Progenitor cell of endocrine pancreas (in vitro differentiated cells): ENCODE data around the gene EXTL1. TPM values are rescaled to one million over a fixed set of nuclear protein-coding genes. Genes with fewer than 3 reads are reported as not detected.
A peak's percentile ranks its signal among the peaks of the same experiment; 100 is the strongest.

Source experiments
- DNase-seq: peaks from one replicate; pipeline ENCODE4 v3.0.0; 2021; ENCODE audit warnings: low spot score; ENCODE audit not compliant: unreplicated experiment
- H3K27ac Mint-ChIP-seq: 2 replicates; pipeline ENCODE4 v1.8.0; 2021; ENCODE audit warnings: mild to moderate bottlenecking, moderate library complexity, mixed read lengths
- H3K27me3 Mint-ChIP-seq: 2 replicates; pipeline ENCODE4 v1.8.0; 2021; ENCODE audit warnings: mixed read lengths
- H3K36me3 Mint-ChIP-seq: 2 replicates; pipeline ENCODE4 v1.8.0; 2022; ENCODE audit warnings: mixed read lengths; ENCODE audit not compliant: insufficient read depth
- H3K4me1 Mint-ChIP-seq: 2 replicates; pipeline ENCODE4 v1.8.0; 2021; ENCODE audit warnings: low read depth, mixed read lengths
- H3K4me3 Mint-ChIP-seq: 2 replicates; pipeline ENCODE4 v1.8.0; 2021; ENCODE audit warnings: low read depth, mild to moderate bottlenecking, moderate library complexity, mixed read lengths
- H3K9me3 Mint-ChIP-seq: 2 replicates; pipeline ENCODE4 v1.8.0; 2021; ENCODE audit warnings: low read depth, mixed read lengths
- total RNA-seq: library from RNA; stranded (reverse); gene quantifications from 2 replicates; pipeline ENCODE4 v1.2.1, GENCODE V29; 2021
- TF ChIP-seq, protein P1 (sequence below): fragments of 200-600 bp; sonication (generic); IDR thresholded peaks from one replicate; pipeline ENCODE4 v1.5.0; 2021; ENCODE audit warnings: antibody characterized with exemption, mild to moderate bottlenecking; ENCODE audit not compliant: unreplicated experiment

Gene EXTL1
- total RNA-seq, 1 donor from 2014 or later, result 3.6 TPM

DNA sequence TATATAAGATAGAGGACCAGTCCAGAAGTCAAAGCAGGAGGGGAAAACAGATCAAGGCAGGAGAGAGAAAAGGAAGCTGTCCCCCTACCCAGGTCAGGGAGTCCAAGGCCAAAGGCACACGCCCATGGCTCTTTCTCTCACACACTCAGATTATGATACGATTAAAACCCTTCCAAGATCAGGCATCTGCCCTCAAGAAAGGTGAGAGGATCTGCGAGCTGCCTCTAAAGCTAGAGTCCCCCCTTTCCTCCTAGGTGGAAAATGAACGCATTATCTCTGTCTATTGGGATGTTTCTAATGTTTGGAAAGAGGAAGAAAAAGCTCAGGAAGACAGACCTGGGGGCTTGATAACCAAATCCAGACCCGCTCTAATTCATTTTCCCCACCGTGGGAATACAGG lies 31.3 kb upstream of the EXTL1 start:
- no peak for DNase-seq
- H3K27ac Mint-ChIP-seq, result no peak overlapping the region
- no peaks in the 10 kb centered on the region for H3K9me3 Mint-ChIP-seq
- no peaks in the 10 kb centered on the region for H3K27me3 Mint-ChIP-seq
- peaks cover 14% of the 10 kb centered on the region for H3K36me3 Mint-ChIP-seq
- no peak overlapping the region for H3K4me3 Mint-ChIP-seq
- TF ChIP-seq, protein P1, sequence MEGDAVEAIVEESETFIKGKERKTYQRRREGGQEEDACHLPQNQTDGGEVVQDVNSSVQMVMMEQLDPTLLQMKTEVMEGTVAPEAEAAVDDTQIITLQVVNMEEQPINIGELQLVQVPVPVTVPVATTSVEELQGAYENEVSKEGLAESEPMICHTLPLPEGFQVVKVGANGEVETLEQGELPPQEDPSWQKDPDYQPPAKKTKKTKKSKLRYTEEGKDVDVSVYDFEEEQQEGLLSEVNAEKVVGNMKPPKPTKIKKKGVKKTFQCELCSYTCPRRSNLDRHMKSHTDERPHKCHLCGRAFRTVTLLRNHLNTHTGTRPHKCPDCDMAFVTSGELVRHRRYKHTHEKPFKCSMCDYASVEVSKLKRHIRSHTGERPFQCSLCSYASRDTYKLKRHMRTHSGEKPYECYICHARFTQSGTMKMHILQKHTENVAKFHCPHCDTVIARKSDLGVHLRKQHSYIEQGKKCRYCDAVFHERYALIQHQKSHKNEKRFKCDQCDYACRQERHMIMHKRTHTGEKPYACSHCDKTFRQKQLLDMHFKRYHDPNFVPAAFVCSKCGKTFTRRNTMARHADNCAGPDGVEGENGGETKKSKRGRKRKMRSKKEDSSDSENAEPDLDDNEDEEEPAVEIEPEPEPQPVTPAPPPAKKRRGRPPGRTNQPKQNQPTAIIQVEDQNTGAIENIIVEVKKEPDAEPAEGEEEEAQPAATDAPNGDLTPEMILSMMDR, result no peak
- H3K4me1 Mint-ChIP-seq, result no peaks in the 10 kb centered on the region

DNA sequence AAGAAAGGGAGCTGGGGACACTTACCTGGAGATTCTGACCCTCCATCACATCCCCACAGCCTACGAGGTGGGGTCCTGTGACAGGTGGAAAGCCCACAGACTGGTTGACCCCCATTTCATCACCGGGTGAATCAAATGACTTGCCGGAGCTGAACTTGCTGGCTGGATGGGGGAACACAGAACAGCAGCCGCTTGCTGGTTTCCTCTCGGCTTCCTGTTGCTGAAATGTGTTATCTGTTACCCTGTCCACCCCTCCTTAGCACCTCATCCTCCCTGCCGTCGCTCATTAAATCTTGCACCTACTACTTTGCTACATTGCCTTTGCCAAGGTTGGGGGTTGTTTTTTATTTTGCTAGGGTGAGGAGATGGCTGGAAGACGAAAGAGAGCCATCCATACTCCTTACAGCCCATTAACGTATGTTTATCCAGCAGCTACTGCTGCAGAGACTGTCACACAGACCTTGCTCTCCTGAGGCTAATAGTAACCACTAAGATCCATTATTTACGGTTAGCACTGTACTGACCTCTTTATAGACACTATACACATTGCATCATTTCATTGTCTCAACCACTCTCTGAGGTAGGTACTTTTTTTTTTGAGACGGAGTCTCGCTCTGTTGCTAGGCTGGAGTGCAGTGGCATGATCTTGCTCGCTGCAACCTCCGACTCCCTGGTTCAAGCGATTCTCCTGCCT lies 30.7 kb upstream of the EXTL1 start:
- no peaks in the 10 kb centered on the region for H3K27me3 Mint-ChIP-seq
- no peaks in the 10 kb centered on the region for H3K9me3 Mint-ChIP-seq
- no peak overlapping the region for H3K27ac Mint-ChIP-seq

DNA sequence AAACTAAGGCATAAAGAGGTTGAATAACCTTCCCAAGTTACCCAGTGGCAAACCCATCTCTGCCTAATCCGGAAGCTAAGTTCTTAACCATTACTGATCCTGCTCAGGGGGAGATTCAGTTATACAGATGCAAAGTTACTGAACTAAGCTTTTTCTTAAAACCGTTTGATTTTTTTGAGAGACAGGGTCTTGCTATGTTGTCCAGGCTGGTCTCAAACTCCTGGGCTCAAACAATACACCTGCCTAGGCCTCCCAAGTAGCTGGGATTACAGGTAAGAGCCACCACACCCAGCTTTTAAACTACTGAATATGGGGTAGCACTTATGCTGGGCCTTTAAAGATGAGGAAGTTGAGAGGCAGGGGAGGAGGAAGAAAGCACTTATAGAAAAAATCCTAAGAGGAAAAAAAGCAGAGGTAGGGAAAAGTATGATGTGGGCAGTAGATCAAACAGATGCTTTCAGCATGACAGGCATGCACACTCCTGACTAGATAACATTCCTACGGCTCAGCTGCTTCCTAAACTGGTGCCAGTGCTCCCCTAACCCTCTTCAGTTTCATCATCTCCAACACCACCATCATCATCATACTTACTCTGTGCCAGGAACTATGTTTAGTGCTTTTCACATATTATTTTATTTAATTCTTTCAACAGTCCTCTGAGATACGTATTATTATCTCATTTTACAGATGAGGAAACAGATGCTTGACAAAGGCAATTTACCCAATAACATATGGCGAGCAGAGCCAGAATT lies 29.5 kb upstream of the EXTL1 start:
- Mint-ChIP-seq H3K36me3 (peaks cover 5% of the 10 kb centered on the region), H3K4me3 (no peak overlapping the region), H3K27ac (no peak overlapping the region), H3K27me3 (no peaks in the 10 kb centered on the region), H3K9me3 (no peaks in the 10 kb centered on the region), H3K4me1 (peaks cover 5% of the 10 kb centered on the region)
- no peak for DNase-seq
- TF ChIP-seq, protein P1, result no peak

More for the DNA sequence above, 30.7 kb upstream of the EXTL1 start:
- TF ChIP-seq, protein P1, result no peak
- Mint-ChIP-seq H3K4me3 (no peak overlapping the region), H3K36me3 (peaks cover 8% of the 10 kb centered on the region), H3K4me1 (no peaks in the 10 kb centered on the region)
- DNase-seq, result no peak

DNA sequence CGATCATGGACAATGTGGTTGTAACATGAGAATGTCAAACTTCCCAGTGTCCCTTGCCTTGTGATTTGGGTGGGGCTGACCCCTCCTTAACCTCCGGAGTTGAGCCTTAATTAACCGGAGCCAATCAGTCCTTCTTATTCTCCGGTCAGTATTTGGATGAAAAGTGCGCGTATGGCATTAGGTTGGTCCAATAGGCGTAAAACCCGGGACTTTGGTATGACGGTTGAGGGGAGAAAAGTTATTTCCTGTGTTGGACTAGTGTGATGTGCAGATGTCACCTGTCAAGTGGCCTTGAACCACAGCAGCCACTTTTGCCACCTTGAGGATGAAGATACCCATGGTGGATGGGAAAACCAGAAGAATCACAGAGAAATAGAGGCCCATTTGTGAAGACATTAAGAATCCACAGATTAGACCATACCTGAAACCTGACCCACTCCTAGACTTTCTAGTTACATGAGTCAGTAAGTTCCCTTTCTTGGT lies 28.8 kb upstream of the EXTL1 start:
- Mint-ChIP-seq H3K4me3 (no peak overlapping the region), H3K27me3 (no peaks in the 10 kb centered on the region), H3K9me3 (no peaks in the 10 kb centered on the region), H3K36me3 (peaks cover 1% of the 10 kb centered on the region), H3K27ac (no peak overlapping the region), H3K4me1 (peaks cover 8% of the 10 kb centered on the region)
- no peak for DNase-seq
- TF ChIP-seq, protein P1, result no peak

DNA sequence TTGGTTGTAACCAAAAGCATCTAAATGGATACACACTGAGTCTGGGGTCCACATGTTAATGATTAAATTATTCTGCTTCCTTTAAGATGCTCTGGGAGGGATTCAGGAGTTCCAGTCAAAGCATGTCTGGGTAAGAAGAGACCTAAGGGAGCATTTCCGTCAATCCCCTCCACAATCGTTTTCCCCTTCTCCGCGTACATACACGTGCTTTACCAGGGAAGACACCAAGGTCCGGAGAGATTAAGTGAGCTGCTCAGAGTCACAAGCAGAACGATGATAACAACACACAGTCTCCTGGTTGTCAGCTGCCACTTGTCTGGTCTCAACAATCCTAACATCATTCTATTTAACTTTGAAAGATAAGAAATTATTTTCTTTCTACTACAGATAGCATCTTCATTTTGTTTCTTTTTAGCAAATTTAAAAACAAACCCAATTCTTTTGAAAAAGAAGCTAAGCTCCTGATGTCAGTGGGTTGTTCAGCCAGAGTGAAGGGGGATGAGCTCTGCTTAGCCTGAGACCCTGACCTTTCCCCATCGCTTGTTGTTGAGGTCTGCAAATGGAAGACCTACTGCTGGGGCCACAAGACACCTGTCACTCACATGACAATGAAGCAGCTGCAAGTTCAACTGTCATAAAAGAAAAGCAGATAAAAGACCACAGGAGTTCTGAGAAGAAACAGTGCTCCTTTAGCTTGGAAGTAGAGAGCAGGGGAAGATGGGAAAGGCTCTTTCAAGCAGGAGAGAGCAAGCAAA lies 28.2 kb upstream of the EXTL1 start:
- Mint-ChIP-seq H3K27ac (peak overlapping the region; percentile 14), H3K9me3 (no peaks in the 10 kb centered on the region)
- DNase-seq, result no peak

More for the DNA sequence above, 28.2 kb upstream of the EXTL1 start:
- Mint-ChIP-seq H3K4me3 (no peak overlapping the region), H3K27me3 (no peaks in the 10 kb centered on the region), H3K36me3 (peaks cover 1% of the 10 kb centered on the region), H3K4me1 (peaks cover 10% of the 10 kb centered on the region)
- TF ChIP-seq, protein P1, result no peak
